Adrenal gland (tissue), 12 donors: ENCODE measurements around the gene MACROD2. TPM values are rescaled to one million over a fixed set of nuclear protein-coding genes. Genes with fewer than 3 reads are reported as not detected.

Experiments
- DNase-seq, 7 donors: peaks; one replicate each; pipeline ENCODE4 v3.0.0-alpha.2; 2019 to 2020
- H3K27ac ChIP-seq, 5 donors: fragments of 200-600 bp; sonication (generic) in 4 of 5; 1 replicate in 3 of 5; 2 replicates in 2 of 5; pipeline versions ENCODE4 v1.5.1 to v1.8.0; 2016 to 2020; ENCODE audit warnings: mild to moderate bottlenecking in 1 of 5
- H3K27me3 ChIP-seq: fragments of 200-600 bp; 2 replicates; pipeline ENCODE4 v1.8.0; 2021
- H3K36me3 ChIP-seq, 2 donors: fragments of 200-600 bp; replicated peaks in 1 of 2; 1 replicate in 1 of 2; 2 replicates in 1 of 2; pipeline versions ENCODE4 v1.5.1 to v1.8.0; 2018 to 2022
- H3K4me1 ChIP-seq, 2 donors: fragments of 200-600 bp; replicated peaks in 1 of 2; 1 replicate in 1 of 2; 2 replicates in 1 of 2; pipeline versions ENCODE4 v1.5.1 to v1.8.0; 2018 to 2021
- H3K4me3 ChIP-seq, 4 donors: fragments of 200-600 bp; sonication (generic) in 3 of 4; one replicate each; pipeline ENCODE4 v1.5.1; 2016 to 2018
- H3K9me3 ChIP-seq, 3 donors: fragments of 200-600 bp; sonication (generic) in 1 of 3; replicated peaks in 1 of 3; 1 replicate in 2 of 3; 2 replicates in 1 of 3; pipeline versions ENCODE4 v1.5.1 to v1.8.0; 2016 to 2021
- POLR2A ChIP-seq, 2 donors: fragments of 450-650 bp; IDR thresholded peaks; one replicate each; pipeline ENCODE4 v1.6.1; 2017; ENCODE audit warnings: antibody characterized with exemption in 2 of 2, mild to moderate bottlenecking in 2 of 2, moderate library complexity in 1 of 2
- WGBS, 4 donors: extraction: QIAGEN DNeasy Blood & Tissue Kit in 2 of 4; methylation state at CpG; one replicate each; pipeline versions ENCODE4 v1.1.5 to v1.1.7; 2013 to 2017; 5-methylcytosine and 5-hydroxymethylcytosine counted together
- intact Hi-C, 2 donors: fragments of 100-400 bp; cut with DNase I; formaldehyde crosslinking; loops; one replicate each; pipeline versions ENCODE4 v1.14.1 to v1.15.0; 2022 to 2023
- polyA plus RNA-seq, 3 donors: library from polyadenylated mRNA; stranded (reverse); fragments of 200-250 nt in 2 of 3; fragments of 350-450 nt in 1 of 3; fragmentation: Illumina TruSeq in 1 of 3; extraction: RNeasy Lipid Tissue Mini Kit (QIAGEN cat#74804) in 1 of 3; gene quantifications; one replicate each; pipeline ENCODE4 v1.2.3, GENCODE V29; 2013 to 2014
- total RNA-seq, 9 donors: library from RNA; depleted of rRNA in 4 of 9; stranded (reverse); fragments of >200 nt in 4 of 9; fragments of 120-200 nt in 1 of 9; fragmentation: NEBNext Ultra II Directional in 1 of 9; extraction: Animal tissue kit (Norgen Biotek cat#: 25700) in 1 of 9; gene quantifications; one replicate each; pipeline versions ENCODE4 v1.1.0 to v1.2.4, GENCODE V29; 2013 to 2023
- TF ChIP-seq, protein P1 (sequence below), 6 experiments: fragments of 450-650 bp in 4 of 6; fragments of 200-600 bp in 2 of 6; sonication (generic) in 1 of 6; IDR thresholded peaks; 1 replicate in 5 of 6; 2 replicates in 1 of 6; pipeline versions ENCODE4 v1.5.1 to v1.8.0; 2016 to 2021; ENCODE audit warnings: antibody characterized with exemption in 6 of 6, mild to moderate bottlenecking in 2 of 6, moderate library complexity in 1 of 6
- donor health status: healthy with polysubstance abuse.
- donor health status: Bipolar disorder and iron deficiency.
- donor health status: DM: yes; HTN: yes; CAD: no.
- donor health status: DM: no; HTN: no; CAD: no.
- donor health status: DM: no; HTN: no; CAD: no.
- donor health status: DM: yes; HTN: yes; CAD: no.

MACROD2 gene
- total and polyA plus RNA-seq, 12 donors = 1.1 to 21.2 (median 6.4) TPM

DNA sequence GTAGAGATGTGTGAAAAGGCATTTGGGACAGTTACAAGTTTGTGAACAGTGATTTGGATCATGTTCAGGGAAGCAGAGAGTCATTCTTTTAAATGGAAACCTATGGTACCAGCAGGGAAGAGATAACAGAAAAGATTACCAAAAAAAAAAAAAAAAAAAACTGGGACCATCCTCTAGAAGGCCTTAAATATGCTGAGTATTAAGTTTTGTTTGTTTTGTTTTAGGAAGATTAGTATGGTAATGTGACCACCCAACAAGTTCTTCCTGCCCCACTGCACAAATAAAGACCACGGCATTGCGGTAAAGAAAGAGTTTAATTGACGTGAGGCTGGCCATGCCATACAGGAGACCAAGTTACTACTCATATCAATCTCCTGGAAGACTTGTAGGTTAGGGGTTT lies 1631.8 kb downstream of the MACROD2 start:
- no peaks in the 10 kb centered on the region for H3K9me3 ChIP-seq
- H3K4me3 ChIP-seq = no peak overlapping the region
- no peaks in the 10 kb centered on the region for H3K4me1 ChIP-seq
- no peak overlapping the region for H3K27ac ChIP-seq
- 61 to 95% (median 78%) methylated on average over 3 of the region's 3 CpGs for WGBS, 4 donors
- no peak for TF ChIP-seq POLR2A (IDR thresholded peaks at IDR 0.05)
- TF ChIP-seq, protein P1, sequence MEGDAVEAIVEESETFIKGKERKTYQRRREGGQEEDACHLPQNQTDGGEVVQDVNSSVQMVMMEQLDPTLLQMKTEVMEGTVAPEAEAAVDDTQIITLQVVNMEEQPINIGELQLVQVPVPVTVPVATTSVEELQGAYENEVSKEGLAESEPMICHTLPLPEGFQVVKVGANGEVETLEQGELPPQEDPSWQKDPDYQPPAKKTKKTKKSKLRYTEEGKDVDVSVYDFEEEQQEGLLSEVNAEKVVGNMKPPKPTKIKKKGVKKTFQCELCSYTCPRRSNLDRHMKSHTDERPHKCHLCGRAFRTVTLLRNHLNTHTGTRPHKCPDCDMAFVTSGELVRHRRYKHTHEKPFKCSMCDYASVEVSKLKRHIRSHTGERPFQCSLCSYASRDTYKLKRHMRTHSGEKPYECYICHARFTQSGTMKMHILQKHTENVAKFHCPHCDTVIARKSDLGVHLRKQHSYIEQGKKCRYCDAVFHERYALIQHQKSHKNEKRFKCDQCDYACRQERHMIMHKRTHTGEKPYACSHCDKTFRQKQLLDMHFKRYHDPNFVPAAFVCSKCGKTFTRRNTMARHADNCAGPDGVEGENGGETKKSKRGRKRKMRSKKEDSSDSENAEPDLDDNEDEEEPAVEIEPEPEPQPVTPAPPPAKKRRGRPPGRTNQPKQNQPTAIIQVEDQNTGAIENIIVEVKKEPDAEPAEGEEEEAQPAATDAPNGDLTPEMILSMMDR (IDR thresholded peaks at IDR 0.05) = no peak
- no peaks in the 10 kb centered on the region for H3K27me3 ChIP-seq
- DNase-seq = no peak
- intact Hi-C loops = no loop called here
- H3K36me3 ChIP-seq = no peaks in the 10 kb centered on the region

- Histone ChIP-seq H3K27ac (no peak overlapping the region), H3K36me3 (no peaks in the 10 kb centered on the region), H3K4me1 (no peaks in the 10 kb centered on the region), H3K4me3 (no peak overlapping the region), H3K27me3 (no peaks in the 10 kb centered on the region), H3K9me3 (no peaks in the 10 kb centered on the region)
- TF ChIP-seq, protein P1 (IDR thresholded peaks at IDR 0.05) = no peak
- intact Hi-C loops = no loop called here
- DNase-seq = no peak
Observed at GRCh38 chr20:15627501-15627903, 1632.2 kb downstream of the MACROD2 start.

DNA sequence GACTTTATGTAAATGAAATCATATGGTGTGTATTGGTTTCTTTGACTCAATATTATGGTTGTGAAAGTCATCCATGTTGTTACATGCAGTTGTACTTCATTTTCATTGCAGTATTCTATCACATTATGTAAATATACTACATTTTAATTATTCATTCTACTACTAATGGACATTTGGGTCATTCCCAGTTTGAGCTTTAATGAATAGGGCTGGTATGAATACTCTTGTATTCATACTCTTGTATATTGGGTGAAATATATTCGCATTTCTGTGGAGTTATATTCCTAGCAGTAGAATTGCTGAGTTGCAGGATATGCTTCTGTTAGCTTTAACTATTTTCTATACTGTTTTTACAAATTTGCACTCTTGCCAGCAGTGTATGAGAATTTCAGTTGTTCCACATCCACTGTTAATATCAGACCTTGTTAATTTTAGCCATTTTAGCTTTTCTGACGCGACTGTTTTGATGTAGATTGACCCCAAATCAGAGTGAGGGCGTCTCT lies 1633.6 kb downstream of the MACROD2 start:
- no peak overlapping the region for H3K4me3 ChIP-seq
- intact Hi-C loops = no loop called here
- H3K36me3 ChIP-seq = no peaks in the 10 kb centered on the region
- no peaks in the 10 kb centered on the region for H3K4me1 ChIP-seq
- H3K27me3 ChIP-seq = no peaks in the 10 kb centered on the region
- no peaks in the 10 kb centered on the region for H3K9me3 ChIP-seq
- no peak overlapping the region for H3K27ac ChIP-seq
- 65 to 86% (median 81%) methylated on average over 4 of the region's 4 CpGs for WGBS, 4 donors
- no peak for TF ChIP-seq POLR2A (IDR thresholded peaks at IDR 0.05)
- TF ChIP-seq, protein P1 (IDR thresholded peaks at IDR 0.05) = no peak
- DNase-seq = no peak

DNA sequence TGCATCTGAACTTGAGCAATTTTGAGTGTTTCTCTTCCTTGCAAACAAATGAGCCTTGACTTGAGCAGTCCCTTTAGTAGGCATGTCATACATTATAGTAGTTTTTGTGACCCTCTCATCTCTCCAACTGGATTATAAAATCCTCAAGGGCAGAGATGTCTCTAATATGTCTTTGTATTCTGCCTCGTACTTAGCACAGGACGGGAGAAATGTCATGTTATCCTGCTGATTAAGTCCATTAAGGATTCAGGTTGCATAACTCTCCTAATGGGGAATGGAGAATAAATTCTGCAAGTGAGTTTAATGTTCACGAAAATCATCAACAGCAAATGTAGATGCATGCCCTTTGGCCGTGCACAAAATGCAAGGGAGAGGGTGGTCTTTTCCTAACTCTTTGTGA lies 1635.0 kb downstream of the MACROD2 start:
- intact Hi-C loops = no loop called here
- Histone ChIP-seq H3K36me3 (no peaks in the 10 kb centered on the region), H3K9me3 (no peaks in the 10 kb centered on the region), H3K27me3 (no peaks in the 10 kb centered on the region), H3K4me1 (no peaks in the 10 kb centered on the region), H3K4me3 (no peak overlapping the region), H3K27ac (no peak overlapping the region)
- 46 to 72% (median 59%) methylated on average over 4 of the region's 4 CpGs for WGBS, 4 donors
- DNase-seq = no peak
- TF ChIP-seq, protein P1 (IDR thresholded peaks at IDR 0.05) = no peak
- no peak for TF ChIP-seq POLR2A (IDR thresholded peaks at IDR 0.05)
